SU-DHL-6 (cell line): ENCODE results near the gene PPIP5K2.

Source experiments
- CTCF ChIP-seq: fragments of 200-600 bp; sonication (generic); IDR thresholded peaks from one replicate; pipeline ENCODE4 v1.5.1; 2017; ENCODE audit warnings: antibody characterized with exemption, mild to moderate bottlenecking, low read length, moderate library complexity; ENCODE audit not compliant: insufficient read depth, poor library complexity, severe bottlenecking
- EZH2phosphoT487 ChIP-seq: fragments of 200-600 bp; sonication (generic), shearing (Covaris generic); conservative IDR thresholded peaks from 2 replicates; pipeline ENCODE4 v1.6.1; 2018; ENCODE audit warnings: mild to moderate bottlenecking, antibody characterized with exemption, low read length, moderate library complexity, mixed read lengths

GRCh38 chr5:103112910-103113309, 7.2 kb upstream of the PPIP5K2 start:
- no peak for TF ChIP-seq CTCF
- no peak for TF ChIP-seq EZH2phosphoT487
